LoVo (cell line): ENCODE measurements around the gene SLC6A5.

ENCODE experiments used
- DNase-seq: peaks from one replicate; pipeline ENCODE4 v3.0.0-alpha.2; 2016; ENCODE audit warnings: low spot score

Gene SLC6A5

GRCh38 chr11:20596205-20597153 lies 2.9 kb upstream of the SLC6A5 start:
- DNase-seq = no peak

DNA sequence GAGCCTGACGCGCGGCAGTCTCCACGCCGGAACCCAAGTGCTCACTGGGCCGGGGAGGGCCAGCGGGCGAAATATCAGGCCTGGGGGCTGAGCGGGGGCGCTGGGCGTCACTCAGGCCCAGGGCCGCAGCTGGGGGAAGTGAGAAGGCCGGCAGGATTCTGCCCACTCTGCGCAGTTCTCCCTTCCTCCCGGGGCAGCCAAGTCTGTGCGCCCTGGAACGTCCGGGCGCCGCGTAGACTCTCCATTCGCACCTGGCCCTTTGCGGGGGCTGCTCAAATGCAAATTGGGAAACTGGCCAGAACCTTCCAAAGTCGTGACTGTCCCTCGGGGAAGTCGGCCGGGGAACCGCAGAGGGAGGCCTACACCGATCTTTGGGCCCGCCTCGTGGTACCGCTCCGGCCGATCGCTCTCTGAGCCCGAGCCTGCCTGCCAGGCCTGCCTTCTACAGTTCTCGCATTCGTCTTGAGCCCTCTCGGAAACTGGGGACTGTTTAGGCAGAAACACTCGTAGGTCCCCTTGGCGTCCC lies 2.2 kb upstream of the SLC6A5 start:
- no peak for DNase-seq

- no peak for DNase-seq
These were observed 1.5 kb upstream of the SLC6A5 start for GRCh38 chr11:20597680-20598484.

DNA sequence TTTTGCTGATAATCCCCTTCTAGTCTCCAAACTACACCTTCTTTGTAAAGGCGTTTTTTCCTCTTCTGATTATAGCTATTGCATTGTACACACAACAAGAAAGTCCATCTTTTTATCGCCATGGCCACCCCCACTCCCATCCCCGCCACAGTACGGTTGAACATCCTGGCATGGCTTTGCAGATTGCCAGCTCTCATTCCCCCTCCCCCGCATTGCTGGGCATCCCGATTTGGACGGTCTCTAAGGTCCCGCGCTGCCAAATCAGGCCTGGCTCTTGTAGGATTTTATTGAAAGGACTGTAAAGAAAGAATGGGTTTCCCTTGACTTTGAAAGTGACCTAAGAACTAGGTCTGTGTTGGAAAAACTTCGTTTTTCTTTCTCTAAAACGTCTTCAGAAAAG lies 916 bp upstream of the SLC6A5 start:
- DNase-seq = no peak

DNA sequence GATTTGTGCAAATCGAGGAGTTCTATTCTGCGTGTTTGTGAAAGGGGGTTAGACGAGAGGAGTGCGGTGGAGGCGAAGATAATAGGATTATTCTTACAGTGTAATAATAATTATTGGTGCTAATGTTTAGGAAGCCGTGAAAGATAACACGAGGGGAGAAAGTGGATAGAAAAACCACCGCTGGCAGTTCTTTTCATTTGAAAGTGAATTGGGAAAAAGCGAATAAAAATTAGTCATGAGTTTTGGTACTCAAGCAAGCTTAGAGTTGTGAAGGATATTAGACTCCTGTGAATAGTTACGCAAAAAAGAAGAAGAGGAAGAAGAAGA lies 575 bp downstream of the SLC6A5 start:
- DNase-seq = no peak

DNA sequence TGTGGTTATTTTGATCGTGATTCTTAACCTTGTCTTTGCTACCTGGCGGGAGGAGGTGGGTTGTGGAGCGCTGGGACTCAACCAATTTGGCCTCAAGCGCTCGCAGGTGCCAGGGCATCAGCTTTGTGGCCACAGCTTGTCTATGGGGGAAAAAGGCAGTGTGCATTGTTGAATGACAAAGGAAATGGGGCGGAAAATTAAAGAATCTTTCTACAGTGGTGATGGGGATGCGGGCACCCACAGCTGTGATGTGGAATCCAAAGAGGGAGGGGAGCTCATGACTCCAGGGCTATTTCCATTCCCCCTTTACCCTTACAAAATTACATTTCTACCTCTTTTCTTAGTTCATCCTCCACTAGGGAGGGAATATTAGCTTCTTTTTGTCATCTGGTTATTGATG lies 1.1 kb downstream of the SLC6A5 start:
- no peak for DNase-seq

- DNase-seq = no peak
These were observed 2.0 kb downstream of the SLC6A5 start for GRCh38 chr11:20601221-20601914.

DNA sequence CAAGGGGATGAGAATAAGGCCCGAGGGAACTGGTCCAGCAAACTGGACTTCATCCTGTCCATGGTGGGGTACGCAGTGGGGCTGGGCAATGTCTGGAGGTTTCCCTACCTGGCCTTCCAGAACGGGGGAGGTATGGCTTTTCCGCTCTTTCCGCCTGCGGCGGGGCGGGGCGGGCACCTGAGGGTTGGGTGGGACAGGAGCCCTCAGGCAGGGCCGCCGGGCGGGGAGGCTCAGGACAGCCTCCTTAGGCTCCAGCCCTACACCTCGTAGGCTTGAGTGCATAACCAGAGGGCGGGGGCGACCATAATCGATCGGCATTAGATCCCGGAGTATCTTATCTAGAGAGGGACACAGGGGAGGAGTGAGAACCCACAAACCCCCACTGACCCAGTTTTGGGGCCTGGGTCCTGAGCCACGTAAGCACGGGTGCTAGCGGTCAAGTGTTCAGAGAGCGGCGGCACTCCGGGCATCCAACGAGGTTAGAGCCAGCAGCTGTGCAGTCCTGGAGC lies 4.9 kb downstream of the SLC6A5 start:
- no peak for DNase-seq

- no peak for DNase-seq
These were observed 5.6 kb downstream of the SLC6A5 start for GRCh38 chr11:20604864-20605601.

DNA sequence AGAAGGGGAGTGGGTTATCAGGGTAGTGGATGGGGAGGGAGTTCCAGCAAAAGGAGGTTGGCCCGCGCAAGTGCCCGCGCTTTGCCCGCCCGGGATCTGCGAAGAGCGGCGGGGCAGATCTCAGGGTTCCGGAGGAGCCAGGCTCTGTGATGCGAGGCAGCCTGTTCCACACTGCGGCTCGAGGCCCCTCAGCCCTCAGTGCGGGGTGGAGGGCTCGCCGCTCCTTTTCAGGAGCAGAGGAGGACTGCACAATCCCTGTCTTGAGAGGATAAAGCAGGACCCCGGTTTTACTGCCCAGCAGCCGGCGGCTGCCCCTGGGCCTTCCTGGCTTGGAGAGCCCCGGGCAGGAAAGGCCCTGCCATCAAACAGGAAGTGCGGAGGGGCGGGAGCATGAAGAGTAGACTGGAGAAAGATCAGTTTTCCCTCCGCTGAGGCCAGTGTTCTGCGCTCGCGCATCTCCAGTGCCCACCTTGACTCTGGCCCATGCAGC lies 6.2 kb downstream of the SLC6A5 start:
- DNase-seq = no peak

GRCh38 chr11:20608934-20609333 lies 9.5 kb downstream of the SLC6A5 start:
- DNase-seq = no peak

GRCh38 chr11:20609727-20610707 lies 10.6 kb downstream of the SLC6A5 start:
- peak; percentile 61 for DNase-seq

GRCh38 chr11:20610825-20611224 lies 11.4 kb downstream of the SLC6A5 start:
- no peak for DNase-seq

DNA sequence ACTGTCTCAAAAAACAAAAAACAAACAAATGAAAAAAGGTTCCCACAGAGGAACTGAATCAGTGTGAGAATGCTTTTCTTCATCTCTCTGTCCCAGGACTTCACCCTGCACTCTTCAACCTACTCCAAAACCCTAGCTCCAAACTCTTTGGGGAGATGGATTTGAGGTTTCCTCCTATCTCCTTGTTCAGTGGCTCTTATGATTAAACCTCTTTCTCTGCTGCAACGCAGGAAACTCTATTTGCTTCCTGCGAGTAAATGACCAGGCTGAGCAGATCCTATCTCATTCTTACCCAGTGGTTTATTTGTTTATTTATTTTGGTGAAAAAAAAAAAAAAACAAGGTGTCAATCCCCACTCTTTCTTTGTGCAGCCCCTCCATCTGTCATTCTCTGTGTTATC lies 12.0 kb downstream of the SLC6A5 start:
- DNase-seq = no peak

DNA sequence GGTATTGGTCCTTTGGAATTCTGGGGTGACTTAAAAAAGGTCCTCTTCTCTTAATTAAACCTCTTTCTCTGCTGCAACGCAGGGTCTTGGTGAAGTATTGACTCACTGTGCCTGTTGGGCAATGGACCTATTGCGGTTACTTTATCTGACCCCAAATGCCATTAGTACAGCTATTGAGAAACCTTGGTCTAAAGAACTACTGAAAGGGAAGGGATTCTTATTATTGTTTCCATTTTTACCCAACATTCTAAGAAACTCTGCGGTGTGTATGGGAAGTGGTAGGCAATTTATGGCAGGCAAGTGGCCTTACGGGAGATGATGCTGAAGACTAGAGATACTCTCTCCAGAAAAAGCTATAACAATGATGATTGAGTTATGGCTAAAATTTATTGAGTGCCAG lies 12.5 kb downstream of the SLC6A5 start:
- no peak for DNase-seq

DNA sequence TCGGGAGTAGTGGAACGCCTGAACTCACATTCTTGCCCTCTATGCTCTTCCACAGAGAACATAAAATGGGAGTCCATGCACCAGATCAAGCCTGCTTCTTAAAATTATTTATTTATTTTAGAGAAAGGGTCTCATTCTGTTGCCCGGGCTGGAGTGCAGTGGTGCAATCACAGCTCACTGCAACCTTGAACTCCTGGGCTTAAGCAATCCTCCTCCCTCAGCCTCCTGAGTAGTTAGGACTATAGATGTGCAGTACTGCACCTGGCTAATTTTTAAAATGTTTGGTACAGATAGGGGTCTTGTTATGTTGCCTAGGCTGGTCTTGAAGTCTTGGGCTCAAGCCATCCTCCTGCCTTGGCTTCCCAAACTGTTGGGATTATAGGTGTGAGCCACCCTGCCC lies 13.0 kb downstream of the SLC6A5 start:
- DNase-seq = no peak

DNA sequence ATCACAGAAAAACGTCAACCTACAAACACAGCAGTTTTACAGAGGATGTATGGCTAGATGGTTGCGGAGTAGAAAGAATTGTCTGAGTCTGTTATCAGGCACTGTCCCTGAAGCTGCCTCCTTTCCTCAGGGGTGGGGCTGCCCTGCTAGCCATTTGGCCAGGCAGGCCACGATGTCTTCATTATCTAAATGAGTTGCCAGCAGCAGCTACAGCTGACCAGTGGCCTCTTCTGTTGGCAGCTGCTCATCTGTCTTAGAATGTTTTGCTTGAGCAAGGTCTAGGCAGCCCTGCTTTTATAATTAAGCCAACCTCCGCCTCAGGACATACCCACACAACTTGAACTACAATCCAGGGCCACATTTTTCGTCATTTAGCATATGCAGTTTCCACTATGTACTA lies 17.5 kb downstream of the SLC6A5 start:
- DNase-seq = no peak

GRCh38 chr11:20617346-20618005 lies 18.1 kb downstream of the SLC6A5 start:
- no peak for DNase-seq

- no peak for DNase-seq
These were observed 18.7 kb downstream of the SLC6A5 start for GRCh38 chr11:20618083-20618482.

- no peak for DNase-seq
These were observed 21.6 kb downstream of the SLC6A5 start for GRCh38 chr11:20620988-20621387.
